ENCODE data around the gene H2BK1.

DNA sequence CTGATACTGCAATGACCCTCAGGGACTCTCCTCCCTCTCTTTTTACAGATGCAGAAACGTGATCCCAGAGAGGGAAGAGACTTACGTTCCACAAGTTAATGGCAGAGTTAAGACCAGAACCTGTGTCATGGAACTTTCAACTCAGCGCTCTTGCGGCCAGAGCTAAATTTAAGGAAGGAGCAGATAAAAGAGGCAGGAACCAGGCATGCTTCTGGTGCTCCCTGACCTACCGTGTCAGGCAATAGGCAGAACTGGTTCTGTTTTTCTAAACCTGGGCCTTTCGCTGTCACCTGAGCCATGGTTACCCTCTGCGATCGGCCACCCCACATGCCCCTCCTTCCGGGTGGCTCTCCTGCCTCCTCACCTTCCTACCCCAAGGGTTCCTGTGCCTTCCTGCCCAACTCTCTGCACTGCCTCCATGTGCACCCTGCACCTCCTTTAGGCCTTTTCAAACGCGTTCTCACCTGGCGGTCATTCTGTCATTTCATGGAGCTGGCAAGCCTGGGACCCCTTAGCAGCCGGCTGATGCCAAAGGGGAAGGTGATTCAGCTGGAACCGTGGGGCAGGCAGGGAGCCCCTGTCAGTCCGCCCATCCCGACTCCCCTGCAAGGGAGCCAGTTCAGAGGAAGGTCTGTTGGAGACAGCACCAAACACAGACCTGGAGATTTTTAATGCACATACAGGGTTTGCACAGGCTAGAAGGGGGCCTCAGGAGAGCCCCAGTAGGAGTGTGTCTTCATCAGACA, 35.1 kb downstream of the H2BK1 start:
- TF ChIP-seq EZH2 (IDR thresholded peaks at IDR 0.05; ENCODE audit: borderline replicate concordance): no peak
- TF ChIP-seq, protein P1, sequence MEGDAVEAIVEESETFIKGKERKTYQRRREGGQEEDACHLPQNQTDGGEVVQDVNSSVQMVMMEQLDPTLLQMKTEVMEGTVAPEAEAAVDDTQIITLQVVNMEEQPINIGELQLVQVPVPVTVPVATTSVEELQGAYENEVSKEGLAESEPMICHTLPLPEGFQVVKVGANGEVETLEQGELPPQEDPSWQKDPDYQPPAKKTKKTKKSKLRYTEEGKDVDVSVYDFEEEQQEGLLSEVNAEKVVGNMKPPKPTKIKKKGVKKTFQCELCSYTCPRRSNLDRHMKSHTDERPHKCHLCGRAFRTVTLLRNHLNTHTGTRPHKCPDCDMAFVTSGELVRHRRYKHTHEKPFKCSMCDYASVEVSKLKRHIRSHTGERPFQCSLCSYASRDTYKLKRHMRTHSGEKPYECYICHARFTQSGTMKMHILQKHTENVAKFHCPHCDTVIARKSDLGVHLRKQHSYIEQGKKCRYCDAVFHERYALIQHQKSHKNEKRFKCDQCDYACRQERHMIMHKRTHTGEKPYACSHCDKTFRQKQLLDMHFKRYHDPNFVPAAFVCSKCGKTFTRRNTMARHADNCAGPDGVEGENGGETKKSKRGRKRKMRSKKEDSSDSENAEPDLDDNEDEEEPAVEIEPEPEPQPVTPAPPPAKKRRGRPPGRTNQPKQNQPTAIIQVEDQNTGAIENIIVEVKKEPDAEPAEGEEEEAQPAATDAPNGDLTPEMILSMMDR (IDR thresholded peaks at IDR 0.05; ENCODE audit: poor library complexity): no peak
- no peak for TF ChIP-seq EZH2phosphoT487 (IDR thresholded peaks at IDR 0.05; ENCODE audit: low read depth, severe bottlenecking, unreplicated experiment)

All from hepatocyte (in vitro differentiated cells).